NCI-H526 treated with DMSO at 0.1 percent for 48 hours (cell line): Measurements from ENCODE around the gene MSLN.

Source experiments
- DNase-seq: peaks from one replicate; lab custom pipeline; 2025; lab: John Stamatoyannopoulos, UW

Gene MSLN

GRCh38 chr16:723695-724094, 36.8 kb upstream of the MSLN start:
- DNase-seq: no peak

GRCh38 chr16:724188-725040, 36.1 kb upstream of the MSLN start:
- no peak for DNase-seq

GRCh38 chr16:725041-725376, 35.5 kb upstream of the MSLN start:
- no peak for DNase-seq

GRCh38 chr16:725463-726187, 34.9 kb upstream of the MSLN start:
- DNase-seq: no peak

DNA sequence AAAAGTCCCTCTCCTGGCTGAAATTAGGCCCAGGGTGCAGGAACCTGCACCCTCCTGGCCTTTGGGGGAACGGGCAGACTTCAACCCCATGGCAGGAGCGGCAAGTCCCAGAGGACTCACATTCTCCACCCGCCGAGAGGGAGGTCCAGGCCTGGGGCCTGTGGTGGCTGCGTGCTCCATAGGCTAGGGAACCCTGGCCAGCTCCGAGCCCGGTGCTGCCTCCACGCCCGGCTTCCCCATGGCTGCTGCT, 34.4 kb upstream of the MSLN start:
- no peak for DNase-seq

DNA sequence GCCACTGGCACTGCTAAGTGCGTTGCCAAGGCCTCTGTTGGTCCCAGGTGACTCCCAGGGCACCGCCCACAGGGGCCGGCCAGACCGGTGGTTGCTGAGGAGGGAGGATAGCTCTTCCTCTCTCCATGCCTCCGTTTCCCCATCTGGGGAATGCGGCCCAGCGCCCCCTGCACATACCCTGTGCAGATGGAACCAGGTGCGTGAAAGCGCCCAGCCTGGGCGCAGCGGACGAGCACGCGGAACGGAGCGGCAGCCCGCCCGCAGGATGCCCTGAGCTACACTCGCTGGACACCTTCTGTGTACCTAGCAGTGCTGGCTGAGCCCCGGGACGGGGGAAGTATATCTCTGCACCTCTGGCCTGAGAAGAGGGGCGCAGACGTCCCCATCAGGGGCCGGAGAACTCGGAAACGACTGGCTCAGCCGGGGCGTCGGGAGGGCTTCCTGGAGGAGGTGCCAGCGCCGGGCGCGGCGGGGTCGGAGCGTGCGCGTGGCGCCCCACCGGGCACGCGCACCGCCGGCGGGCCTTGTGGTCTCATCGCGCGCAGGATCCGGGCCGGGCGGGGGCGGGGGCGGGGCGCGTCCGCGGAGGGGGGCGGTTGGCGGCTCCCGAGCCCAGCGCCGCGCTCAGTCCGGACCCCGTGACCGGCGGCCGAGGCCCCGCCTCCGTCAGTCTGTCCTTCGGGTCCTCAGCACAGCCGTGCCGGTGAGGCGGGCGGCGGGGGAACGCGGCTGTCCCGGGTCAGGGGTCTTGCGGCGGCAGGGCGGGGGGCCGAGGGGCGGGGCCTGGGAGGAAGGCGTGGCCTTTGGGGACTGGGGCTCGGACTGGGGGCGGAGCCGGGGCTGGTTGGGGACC, 33.9 kb upstream of the MSLN start, which contains the start of the genes CCDC78 and HAGHL:
TSS of gene CCDC78 (minus strand) at position 6 of the 853 bp plus-strand sequence. CDS start 76 bp downstream, outside the sequence.
TSS of gene HAGHL (plus strand) at position 669 of the 853 bp plus-strand sequence. CDS start 404 bp downstream, outside the sequence.
- peak; percentile 43 for DNase-seq

GRCh38 chr16:727291-727977, 33.1 kb upstream of the MSLN start:
- no peak for DNase-seq

DNA sequence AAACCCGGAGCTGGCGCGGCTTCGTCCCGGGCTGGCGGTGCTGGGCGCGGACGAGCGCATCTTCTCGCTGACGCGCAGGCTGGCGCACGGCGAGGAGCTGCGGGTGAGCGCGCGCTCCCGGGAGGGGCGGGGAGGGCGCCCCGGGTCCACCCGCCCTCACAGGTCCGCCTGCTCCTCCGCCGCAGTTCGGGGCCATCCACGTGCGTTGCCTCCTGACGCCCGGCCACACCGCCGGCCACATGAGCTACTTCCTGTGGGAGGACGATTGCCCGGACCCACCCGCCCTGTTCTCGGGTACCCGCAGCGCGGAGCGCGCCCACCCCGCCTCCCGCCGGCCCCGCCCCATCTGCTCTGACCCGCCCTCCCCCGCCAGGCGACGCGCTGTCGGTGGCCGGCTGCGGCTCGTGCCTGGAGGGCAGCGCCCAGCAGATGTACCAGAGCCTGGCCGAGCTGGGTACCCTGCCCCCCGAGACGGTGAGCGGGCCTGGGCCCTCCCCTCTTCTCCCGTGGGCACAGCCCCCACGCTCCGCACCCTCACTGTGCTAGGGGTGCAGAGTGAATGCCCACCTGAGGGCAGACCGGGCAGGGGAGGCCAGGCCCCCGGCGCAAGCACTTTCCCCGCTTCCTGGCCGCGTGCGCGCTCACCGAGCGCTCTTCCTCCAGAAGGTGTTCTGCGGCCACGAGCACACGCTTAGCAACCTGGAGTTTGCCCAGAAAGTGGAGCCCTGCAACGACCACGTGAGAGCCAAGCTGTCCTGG, 32.2 kb upstream of the MSLN start:
- no peak for DNase-seq

GRCh38 chr16:728890-729744, 31.4 kb upstream of the MSLN start:
- DNase-seq: no peak

GRCh38 chr16:729768-730665, 30.5 kb upstream of the MSLN start:
- DNase-seq: no peak

GRCh38 chr16:730666-731509, 29.6 kb upstream of the MSLN start:
- no peak for DNase-seq

DNA sequence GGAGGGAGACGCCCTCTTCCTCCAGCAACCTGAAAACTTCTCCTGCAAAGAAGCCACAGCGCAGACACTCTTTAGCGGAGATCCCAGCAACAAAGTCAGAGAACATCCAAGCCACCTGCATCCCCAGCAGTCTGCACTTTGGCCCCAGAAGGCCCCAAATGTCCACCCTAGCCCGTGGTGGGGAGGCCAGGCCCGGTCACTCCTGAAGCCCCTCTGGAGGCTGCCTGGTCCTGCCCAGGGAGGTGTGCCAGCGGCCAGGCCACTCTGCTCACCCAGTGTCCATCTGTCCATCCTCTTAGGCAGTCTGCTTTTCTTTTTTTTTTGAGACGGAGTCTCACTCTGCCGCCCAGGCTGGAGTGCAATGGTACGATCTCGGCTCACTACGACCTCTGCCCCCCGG, 28.2 kb upstream of the MSLN start:
- no peak for DNase-seq

- no peak for DNase-seq
Measured at GRCh38 chr16:732936-733335, 27.6 kb upstream of the MSLN start.

- DNase-seq: no peak
Measured at GRCh38 chr16:733382-734207, 26.9 kb upstream of the MSLN start.

DNA sequence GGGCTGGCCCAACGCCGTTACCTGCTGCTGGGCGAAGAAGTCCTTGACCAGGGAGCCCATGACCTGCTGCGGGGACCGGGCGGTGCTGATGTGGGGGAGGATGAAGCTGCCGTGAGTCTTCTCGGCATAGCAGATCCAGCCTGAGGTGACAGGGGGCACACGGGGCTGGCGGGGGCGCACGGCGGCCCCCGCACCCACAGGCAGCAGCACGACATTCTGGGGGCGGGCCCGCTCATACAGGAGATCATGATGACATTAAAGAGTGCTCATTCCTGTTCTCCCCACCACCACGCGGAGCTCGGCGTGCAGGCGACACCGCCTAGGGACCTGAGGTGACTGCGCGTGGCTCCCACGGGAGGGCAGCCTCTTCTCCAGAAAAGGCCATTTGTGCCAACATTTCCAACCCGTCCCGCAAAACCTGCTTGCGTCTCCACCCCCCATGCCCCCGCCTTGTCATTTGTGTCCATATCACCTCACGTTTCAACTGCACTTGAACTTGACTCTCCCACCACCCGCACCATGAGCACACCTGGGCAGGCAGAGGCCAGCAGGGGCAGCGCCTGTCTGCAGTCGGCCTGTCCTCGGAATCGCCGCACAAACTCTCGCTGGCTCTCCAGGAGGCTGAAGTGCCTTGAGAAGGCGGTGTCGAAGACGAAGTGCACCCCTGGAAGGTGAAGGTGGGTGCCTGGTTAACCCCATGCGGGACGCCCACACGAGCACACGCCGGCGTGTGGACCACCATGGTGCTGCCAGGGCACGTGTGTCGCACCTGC, 26.1 kb upstream of the MSLN start:
- no peak for DNase-seq

GRCh38 chr16:734981-735881, 25.3 kb upstream of the MSLN start:
- DNase-seq: no peak
